Glutamatergic neuron (in vitro differentiated cells): Measurements from ENCODE around the gene THEM5. TPM values are rescaled to one million over a fixed set of nuclear protein-coding genes. Genes with fewer than 3 reads are reported as not detected.

Experiments
- DNase-seq: peaks from one replicate; pipeline ENCODE4 v3.0.0; 2022
- H3K27ac Mint-ChIP-seq: one replicate; pipeline ENCODE4 v1.8.0; 2020; ENCODE audit warnings: mild to moderate bottlenecking, mixed read lengths, inconsistent platforms; ENCODE audit not compliant: unreplicated experiment
- H3K27me3 Mint-ChIP-seq: one replicate; pipeline ENCODE4 v1.8.0; 2020; ENCODE audit warnings: mild to moderate bottlenecking, moderate library complexity, mixed read lengths, inconsistent platforms; ENCODE audit not compliant: unreplicated experiment
- H3K36me3 Mint-ChIP-seq: one replicate; pipeline ENCODE4 v1.8.0; 2020; ENCODE audit warnings: mild to moderate bottlenecking, mixed read lengths, inconsistent platforms; ENCODE audit not compliant: unreplicated experiment
- H3K4me1 Mint-ChIP-seq: one replicate; pipeline ENCODE4 v1.8.0; 2020; ENCODE audit warnings: mild to moderate bottlenecking, low read depth, mixed read lengths, inconsistent platforms; ENCODE audit not compliant: unreplicated experiment
- H3K4me3 Mint-ChIP-seq: one replicate; pipeline ENCODE4 v1.8.0; 2020; ENCODE audit warnings: mild to moderate bottlenecking, mixed read lengths, inconsistent platforms; ENCODE audit not compliant: unreplicated experiment
- H3K9me3 Mint-ChIP-seq: one replicate; pipeline ENCODE4 v1.8.0; 2020; ENCODE audit warnings: mild to moderate bottlenecking, moderate library complexity, mixed read lengths, inconsistent platforms; ENCODE audit not compliant: unreplicated experiment
- total RNA-seq: library from RNA; stranded (reverse); fragmentation: NEBNext Ultra II Directional; extraction: Animal tissue kit (Norgen Biotek cat#: 25700); gene quantifications from one replicate; pipeline ENCODE4 v1.2.1, GENCODE V29; 2021; ENCODE audit not compliant: unreplicated experiment
- TF ChIP-seq, protein P1 (sequence below): fragments of 200-600 bp; sonication (generic); IDR thresholded peaks from one replicate; pipeline ENCODE4 v1.5.0; 2021; ENCODE audit not compliant: partially characterized antibody, unreplicated experiment

The THEM5 gene
- total RNA-seq, 1 donor from 2014 or later: not detected

GRCh38 chr1:151799179-151800022 lies 54.1 kb downstream of the THEM5 start:
- Mint-ChIP-seq H3K4me1 (peaks cover 2% of the 10 kb centered on the region), H3K9me3 (peaks cover 2% of the 10 kb centered on the region), H3K4me3 (peak overlapping the region; percentile 20), H3K27me3 (peaks cover 11% of the 10 kb centered on the region), H3K27ac (no peak overlapping the region), H3K36me3 (peaks cover 7% of the 10 kb centered on the region)
- no peak for DNase-seq
- TF ChIP-seq, protein P1, sequence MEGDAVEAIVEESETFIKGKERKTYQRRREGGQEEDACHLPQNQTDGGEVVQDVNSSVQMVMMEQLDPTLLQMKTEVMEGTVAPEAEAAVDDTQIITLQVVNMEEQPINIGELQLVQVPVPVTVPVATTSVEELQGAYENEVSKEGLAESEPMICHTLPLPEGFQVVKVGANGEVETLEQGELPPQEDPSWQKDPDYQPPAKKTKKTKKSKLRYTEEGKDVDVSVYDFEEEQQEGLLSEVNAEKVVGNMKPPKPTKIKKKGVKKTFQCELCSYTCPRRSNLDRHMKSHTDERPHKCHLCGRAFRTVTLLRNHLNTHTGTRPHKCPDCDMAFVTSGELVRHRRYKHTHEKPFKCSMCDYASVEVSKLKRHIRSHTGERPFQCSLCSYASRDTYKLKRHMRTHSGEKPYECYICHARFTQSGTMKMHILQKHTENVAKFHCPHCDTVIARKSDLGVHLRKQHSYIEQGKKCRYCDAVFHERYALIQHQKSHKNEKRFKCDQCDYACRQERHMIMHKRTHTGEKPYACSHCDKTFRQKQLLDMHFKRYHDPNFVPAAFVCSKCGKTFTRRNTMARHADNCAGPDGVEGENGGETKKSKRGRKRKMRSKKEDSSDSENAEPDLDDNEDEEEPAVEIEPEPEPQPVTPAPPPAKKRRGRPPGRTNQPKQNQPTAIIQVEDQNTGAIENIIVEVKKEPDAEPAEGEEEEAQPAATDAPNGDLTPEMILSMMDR: no peak

GRCh38 chr1:151798571-151798970 lies 54.9 kb downstream of the THEM5 start:
- no peak overlapping the region for H3K4me3 Mint-ChIP-seq
- H3K27ac Mint-ChIP-seq: no peak overlapping the region
- DNase-seq: no peak
- H3K27me3 Mint-ChIP-seq: peaks cover 9% of the 10 kb centered on the region
- TF ChIP-seq, protein P1: no peak
- peaks cover 2% of the 10 kb centered on the region for H3K9me3 Mint-ChIP-seq
- H3K4me1 Mint-ChIP-seq: peaks cover 2% of the 10 kb centered on the region
- peaks cover 7% of the 10 kb centered on the region for H3K36me3 Mint-ChIP-seq

Other genes with a start within 250 kb of the THEM5 start
- 39.3 TPM for gene SNX27, start 241.7 kb downstream of the THEM5 start, total RNA-seq
- 274 TPM for gene CELF3, start 136.9 kb downstream of the THEM5 start, total RNA-seq
- gene RIIAD1, start 132.2 kb downstream of the THEM5 start, total RNA-seq: 3.8 TPM
- 75.0 TPM for gene MRPL9, start 90.2 kb downstream of the THEM5 start, total RNA-seq
- gene TDRKH, start 63.2 kb downstream of the THEM5 start, total RNA-seq: 40.1 TPM
- not detected for gene LINGO4, start 48.3 kb downstream of the THEM5 start, total RNA-seq
- not detected for gene RORC, start 21.9 kb downstream of the THEM5 start, total RNA-seq
- gene C2CD4D, start 13.9 kb downstream of the THEM5 start, total RNA-seq: not detected
- gene THEM4, start 55.8 kb upstream of the THEM5 start, total RNA-seq: 15.5 TPM
- 245 TPM for gene S100A10, start 140.1 kb upstream of the THEM5 start, total RNA-seq
- gene S100A11, start 183.3 kb upstream of the THEM5 start, total RNA-seq: 45.1 TPM
- not detected for gene TCHHL1, start 235.4 kb upstream of the THEM5 start, total RNA-seq